ENCODE measurements around the gene ACP6.

DNA sequence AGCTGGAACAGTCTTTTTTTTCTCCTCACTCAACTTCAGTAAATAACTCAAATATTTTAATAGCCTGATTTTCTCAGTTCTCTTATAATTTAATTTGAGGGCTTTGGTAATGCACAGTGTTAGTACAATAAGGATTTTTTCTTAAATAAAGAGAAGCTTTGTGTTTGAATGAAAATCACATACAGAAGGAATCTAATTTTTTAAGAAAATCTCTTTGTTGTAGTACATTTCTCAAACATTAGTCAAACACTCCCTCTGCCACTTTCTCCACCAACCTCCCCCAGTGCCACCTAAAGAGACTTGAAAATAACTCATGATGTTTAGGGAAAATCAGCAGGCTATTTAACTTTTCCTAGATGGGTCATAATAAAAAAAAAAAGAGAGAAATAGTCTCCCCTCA, 42.3 kb upstream of the ACP6 start:
- TF ChIP-seq POLR2A (IDR thresholded peaks at IDR 0.05), result no peak
- TF ChIP-seq, protein P1, sequence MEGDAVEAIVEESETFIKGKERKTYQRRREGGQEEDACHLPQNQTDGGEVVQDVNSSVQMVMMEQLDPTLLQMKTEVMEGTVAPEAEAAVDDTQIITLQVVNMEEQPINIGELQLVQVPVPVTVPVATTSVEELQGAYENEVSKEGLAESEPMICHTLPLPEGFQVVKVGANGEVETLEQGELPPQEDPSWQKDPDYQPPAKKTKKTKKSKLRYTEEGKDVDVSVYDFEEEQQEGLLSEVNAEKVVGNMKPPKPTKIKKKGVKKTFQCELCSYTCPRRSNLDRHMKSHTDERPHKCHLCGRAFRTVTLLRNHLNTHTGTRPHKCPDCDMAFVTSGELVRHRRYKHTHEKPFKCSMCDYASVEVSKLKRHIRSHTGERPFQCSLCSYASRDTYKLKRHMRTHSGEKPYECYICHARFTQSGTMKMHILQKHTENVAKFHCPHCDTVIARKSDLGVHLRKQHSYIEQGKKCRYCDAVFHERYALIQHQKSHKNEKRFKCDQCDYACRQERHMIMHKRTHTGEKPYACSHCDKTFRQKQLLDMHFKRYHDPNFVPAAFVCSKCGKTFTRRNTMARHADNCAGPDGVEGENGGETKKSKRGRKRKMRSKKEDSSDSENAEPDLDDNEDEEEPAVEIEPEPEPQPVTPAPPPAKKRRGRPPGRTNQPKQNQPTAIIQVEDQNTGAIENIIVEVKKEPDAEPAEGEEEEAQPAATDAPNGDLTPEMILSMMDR (IDR thresholded peaks at IDR 0.05), result no peak
